ENCODE data around the gene GPR156. TPM values are rescaled to one million over a fixed set of nuclear protein-coding genes. Genes with fewer than 3 reads are reported as not detected.

The GPR156 gene
- polyA plus RNA-seq, 3 donors from 2014 or later: not detected

DNA sequence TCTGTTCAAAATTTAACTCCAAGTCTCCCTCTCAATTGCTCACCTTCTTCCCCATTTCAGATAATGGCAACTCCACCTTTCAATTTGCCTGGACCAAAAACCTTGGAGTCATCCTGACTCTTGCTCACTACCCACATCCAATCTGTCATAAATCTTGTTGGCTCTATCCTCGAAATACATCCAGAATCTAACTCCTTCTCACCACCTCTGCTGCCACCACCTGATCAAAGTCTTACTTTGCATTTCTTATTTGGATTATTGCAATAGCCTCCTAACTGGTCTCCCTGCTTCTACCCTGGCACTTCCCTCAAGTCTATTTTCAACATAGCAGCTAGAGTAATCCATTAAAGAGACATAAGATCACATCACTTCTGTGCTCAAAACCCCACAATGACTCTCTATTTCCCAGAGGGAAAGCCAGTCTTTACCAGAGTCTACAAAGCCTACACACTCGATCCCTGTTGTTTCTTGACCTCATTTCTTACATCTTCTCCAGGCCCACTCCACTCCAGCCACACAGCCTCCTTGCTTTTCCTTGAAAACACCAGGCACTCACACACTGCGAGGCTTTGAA is 86.6 kb downstream of the GPR156 start:
- no peak overlapping the region for H3K4me3 Mint-ChIP-seq
- H3K4me1 Mint-ChIP-seq: no peaks in the 10 kb centered on the region
- DNase-seq: peak in 1 of 3 donors; percentile 6
- H3K9me3 Mint-ChIP-seq: peaks cover 0 to 2% (median 0%) of the 10 kb centered on the region in 6 donors
- H3K27me3 Mint-ChIP-seq (ENCODE audit: low read depth in 3 of 3): peaks cover 0 to 1% (median 0%) of the 10 kb centered on the region in 3 donors
- H3K36me3 Mint-ChIP-seq: no peaks in the 10 kb centered on the region
- H3K27ac Mint-ChIP-seq: no peak overlapping the region

DNA sequence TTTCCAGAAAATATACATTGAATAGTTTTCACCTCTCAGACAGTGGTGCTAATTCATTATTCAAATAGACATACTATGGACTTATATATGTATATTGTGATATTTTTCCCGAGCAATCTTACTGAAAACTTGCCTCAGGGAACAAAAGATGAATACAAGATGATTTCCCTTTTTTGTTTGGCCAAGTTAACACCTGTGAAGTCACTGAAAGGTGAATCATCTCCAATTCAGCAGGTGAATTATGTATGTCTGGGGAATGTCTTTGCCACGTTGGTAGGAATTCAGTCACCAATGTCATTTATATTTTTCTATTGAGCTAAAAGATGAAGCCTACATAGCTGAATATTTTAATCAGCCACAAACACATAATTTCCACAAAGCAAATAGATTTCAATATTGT is 88.2 kb downstream of the GPR156 start:
- Mint-ChIP-seq H3K36me3 (no peaks in the 10 kb centered on the region), H3K27me3 (ENCODE audit: low read depth in 3 of 3) (peaks cover 0 to 4% (median 3%) of the 10 kb centered on the region in 3 donors), H3K27ac (no peak overlapping the region), H3K4me1 (no peaks in the 10 kb centered on the region), H3K4me3 (no peak overlapping the region), H3K9me3 (peaks cover 0 to 2% (median 0%) of the 10 kb centered on the region in 6 donors)
- DNase-seq: no peak

DNA sequence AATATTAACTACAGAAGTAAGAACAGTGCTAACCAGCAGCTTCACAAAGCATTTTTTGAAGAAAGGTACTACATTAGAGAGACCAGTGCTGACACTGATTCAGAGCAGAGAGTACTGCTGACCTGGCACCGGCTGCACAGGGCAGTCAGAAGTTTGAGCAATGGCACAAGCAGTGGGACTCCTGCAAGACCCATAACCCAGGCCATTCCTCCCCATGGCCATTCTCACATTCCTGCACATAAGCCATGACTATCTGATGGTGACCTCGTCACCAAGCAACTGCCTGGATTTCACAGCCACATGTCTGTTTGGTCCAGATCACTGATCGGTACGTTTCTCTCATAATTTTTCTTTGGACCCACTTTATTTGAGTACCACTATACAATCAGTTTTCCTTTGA is 88.7 kb downstream of the GPR156 start:
- Mint-ChIP-seq H3K27me3 (ENCODE audit: low read depth in 3 of 3) (peaks cover 0 to 6% (median 3%) of the 10 kb centered on the region in 3 donors), H3K36me3 (no peaks in the 10 kb centered on the region), H3K4me1 (no peaks in the 10 kb centered on the region), H3K4me3 (no peak overlapping the region), H3K27ac (no peak overlapping the region), H3K9me3 (peaks cover 0 to 2% (median 0%) of the 10 kb centered on the region in 6 donors)
- DNase-seq: no peak

DNA sequence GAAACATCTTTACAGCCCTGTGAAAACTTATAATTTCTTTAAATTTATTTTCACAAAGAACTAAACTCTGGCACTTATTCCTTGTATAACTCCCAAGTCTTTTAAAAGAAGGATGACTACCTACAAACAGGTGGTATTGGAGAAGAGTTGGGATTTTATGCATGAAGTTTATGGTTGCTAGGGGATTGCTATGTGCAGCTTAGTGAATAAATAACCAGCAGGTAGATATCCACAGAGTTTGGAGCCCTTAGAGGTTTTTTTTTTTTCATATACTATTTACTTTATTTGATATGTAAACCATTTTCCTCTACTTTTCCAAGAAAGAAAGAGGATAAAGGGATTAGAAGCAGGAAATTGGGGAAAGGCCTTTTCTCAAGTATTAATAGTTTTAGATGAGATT is 91.5 kb downstream of the GPR156 start:
- no peak for DNase-seq
- peaks cover 0 to 6% (median 3%) of the 10 kb centered on the region in 3 donors for H3K27me3 Mint-ChIP-seq (ENCODE audit: low read depth in 3 of 3)
- peaks cover 0 to 6% (median 0%) of the 10 kb centered on the region in 6 donors for H3K9me3 Mint-ChIP-seq
- no peak overlapping the region for H3K27ac Mint-ChIP-seq
- no peak overlapping the region for H3K4me3 Mint-ChIP-seq
- H3K36me3 Mint-ChIP-seq: no peaks in the 10 kb centered on the region
- no peaks in the 10 kb centered on the region for H3K4me1 Mint-ChIP-seq

DNA sequence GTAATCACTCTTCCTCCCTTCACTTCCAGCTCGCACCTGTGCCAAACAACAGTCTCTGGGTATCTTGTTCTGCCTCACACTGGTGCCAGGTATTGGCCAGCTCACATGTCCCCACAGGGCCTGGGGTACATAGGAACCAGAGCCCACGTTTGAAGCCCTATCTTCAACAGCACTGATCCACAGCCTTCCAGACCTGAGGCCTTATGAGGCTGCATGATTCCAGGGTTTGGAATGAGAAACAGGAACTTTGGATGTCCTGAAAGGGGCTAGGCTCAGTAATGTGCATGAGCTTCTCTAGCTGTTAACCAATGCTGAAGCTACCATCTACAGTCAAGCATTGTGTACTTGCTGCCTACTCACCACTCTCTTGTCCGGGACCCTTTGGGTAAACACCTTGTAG is 92.4 kb downstream of the GPR156 start:
- no peaks in the 10 kb centered on the region for H3K36me3 Mint-ChIP-seq
- peaks cover 0 to 6% (median 3%) of the 10 kb centered on the region in 3 donors for H3K27me3 Mint-ChIP-seq (ENCODE audit: low read depth in 3 of 3)
- no peak for DNase-seq
- no peaks in the 10 kb centered on the region for H3K4me1 Mint-ChIP-seq
- H3K27ac Mint-ChIP-seq: no peak overlapping the region
- H3K4me3 Mint-ChIP-seq: no peak overlapping the region
- peaks cover 0 to 6% (median 0%) of the 10 kb centered on the region in 6 donors for H3K9me3 Mint-ChIP-seq

DNA sequence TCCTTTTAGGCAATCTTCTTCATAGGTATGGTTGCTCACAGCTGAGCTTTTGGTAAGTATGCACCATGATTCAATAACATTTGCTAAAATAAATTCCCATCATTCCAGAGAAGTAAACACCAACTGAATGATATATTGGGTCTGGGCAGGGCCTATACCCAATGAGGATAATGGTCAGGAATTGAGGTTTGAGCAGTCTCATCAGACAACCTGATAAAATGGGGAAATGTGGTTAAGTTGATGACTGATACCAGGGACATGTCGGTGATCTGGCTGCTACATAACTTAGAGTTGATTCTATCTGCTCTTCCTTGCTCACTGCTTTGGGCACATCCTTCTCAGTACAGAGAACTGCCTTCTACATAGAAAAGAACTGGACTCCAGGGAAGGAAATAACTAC is 92.9 kb downstream of the GPR156 start:
- Mint-ChIP-seq H3K27ac (no peak overlapping the region), H3K36me3 (no peaks in the 10 kb centered on the region), H3K4me1 (no peaks in the 10 kb centered on the region), H3K27me3 (ENCODE audit: low read depth in 3 of 3) (peaks cover 0 to 6% (median 3%) of the 10 kb centered on the region in 3 donors), H3K9me3 (peaks cover 0 to 6% (median 0%) of the 10 kb centered on the region in 6 donors), H3K4me3 (no peak overlapping the region)
- no peak for DNase-seq

DNA sequence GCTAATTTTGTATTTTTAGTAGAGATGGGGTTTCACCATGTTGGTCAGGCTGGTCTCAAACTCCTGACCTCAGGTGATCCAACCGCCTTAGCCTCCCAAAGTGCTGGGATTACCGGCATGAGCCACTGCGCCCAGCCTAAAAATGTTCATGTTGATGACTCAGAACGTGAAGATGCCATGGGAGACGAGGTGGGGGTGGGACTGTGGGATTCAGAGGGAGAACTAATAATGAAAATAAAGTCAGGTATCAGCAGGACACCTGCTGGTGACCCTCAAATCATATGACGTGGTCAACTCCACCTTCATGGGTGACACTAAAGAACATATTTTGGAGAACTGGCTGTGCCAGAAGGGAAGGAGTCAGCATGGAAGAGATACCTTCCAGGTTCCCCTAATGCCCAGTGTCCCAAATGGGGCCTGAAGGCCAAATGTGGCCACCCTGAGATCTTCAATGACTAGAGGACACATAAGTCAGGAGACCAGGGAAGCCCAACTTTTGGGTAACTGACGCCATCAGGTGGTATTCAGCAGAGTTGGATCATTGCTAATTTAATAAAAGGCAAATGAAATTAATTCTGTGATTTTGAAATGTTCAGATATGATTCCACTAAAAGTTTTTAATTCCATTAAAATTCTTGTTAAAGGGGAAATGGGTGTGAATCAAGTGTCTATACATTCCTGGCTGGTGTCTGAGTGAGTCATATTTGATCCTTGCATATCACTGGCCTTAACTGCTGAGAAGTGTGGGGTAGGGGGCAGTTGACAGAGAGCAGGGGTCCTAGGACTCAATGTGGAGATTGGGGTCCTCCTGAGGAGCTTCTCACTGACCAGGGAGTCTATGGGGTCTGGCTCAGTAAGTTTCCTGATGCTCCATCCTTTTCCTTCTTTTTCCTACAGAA is 102.2 kb downstream of the GPR156 start:
- H3K4me1 Mint-ChIP-seq: no peaks in the 10 kb centered on the region
- no peak overlapping the region for H3K4me3 Mint-ChIP-seq
- DNase-seq: peak in 1 of 3 donors; percentile 2
- H3K36me3 Mint-ChIP-seq: no peaks in the 10 kb centered on the region
- no peak overlapping the region for H3K27ac Mint-ChIP-seq
- H3K27me3 Mint-ChIP-seq (ENCODE audit: low read depth in 3 of 3): peaks cover 0 to 3% (median 0%) of the 10 kb centered on the region in 3 donors
- no peaks in the 10 kb centered on the region for H3K9me3 Mint-ChIP-seq

DNA sequence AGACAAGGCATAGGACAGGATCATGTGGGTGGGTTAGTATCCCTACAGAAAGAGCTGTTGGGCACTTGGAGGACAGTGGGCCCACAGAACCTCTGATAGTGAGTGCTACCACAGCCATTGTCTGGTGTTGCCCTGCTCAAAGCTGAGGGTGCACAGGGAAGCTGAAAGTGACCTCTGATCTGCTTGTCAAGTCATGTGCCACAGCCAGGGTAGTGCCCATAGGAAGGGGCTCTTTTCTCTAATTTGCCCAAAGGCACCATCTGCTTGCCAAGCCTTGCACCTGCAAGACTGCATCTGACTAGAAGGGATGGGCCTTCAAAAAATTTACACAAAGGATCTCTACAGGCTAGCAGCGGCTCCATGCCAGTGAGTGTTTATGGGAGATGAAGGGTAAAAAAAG is 103.4 kb downstream of the GPR156 start:
- Mint-ChIP-seq H3K4me1 (no peaks in the 10 kb centered on the region), H3K27me3 (ENCODE audit: low read depth in 3 of 3) (peaks cover 0 to 3% (median 0%) of the 10 kb centered on the region in 3 donors), H3K9me3 (no peaks in the 10 kb centered on the region), H3K4me3 (no peak overlapping the region), H3K36me3 (no peaks in the 10 kb centered on the region), H3K27ac (no peak overlapping the region)
- no peak for DNase-seq

DNA sequence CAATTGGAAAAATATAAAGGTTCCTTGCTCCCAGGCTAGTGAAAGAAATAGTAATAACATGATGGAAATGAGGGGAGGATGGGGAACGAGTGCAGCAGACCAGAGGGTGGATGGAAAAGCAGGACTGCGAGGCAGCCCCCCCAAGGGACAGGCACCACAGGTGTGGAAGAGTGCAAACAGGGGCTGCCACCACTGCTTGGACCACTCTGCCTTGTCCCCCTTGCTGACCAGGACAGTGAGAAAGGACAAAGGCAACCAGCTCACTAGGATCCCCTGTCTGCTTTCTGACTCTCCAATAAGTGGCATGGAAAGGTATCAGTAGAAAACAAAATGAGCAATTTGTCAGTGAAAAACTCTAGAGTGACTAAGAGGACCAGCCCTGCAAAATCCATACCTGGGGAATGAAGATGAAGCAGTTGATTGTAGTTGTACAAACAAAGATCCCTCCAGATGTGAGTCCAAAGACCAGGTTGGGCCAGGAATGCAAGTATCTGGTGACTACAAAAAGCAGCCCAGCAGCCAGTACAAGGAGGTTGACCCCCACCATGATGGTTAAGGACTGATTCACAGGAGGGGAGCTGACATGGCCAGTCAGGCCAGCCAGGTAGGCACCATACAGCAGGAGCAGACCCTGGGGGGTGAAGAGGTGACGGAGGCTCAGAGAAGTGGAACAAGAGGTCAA is 104.2 kb downstream of the GPR156 start:
- Mint-ChIP-seq H3K27ac (peak overlapping the region in 1 of 6 donors; percentile 17), H3K36me3 (no peaks in the 10 kb centered on the region), H3K27me3 (ENCODE audit: low read depth in 3 of 3) (peaks cover 0 to 4% (median 0%) of the 10 kb centered on the region in 3 donors), H3K4me1 (no peaks in the 10 kb centered on the region), H3K4me3 (no peak overlapping the region), H3K9me3 (no peaks in the 10 kb centered on the region)
- no peak for DNase-seq

DNA sequence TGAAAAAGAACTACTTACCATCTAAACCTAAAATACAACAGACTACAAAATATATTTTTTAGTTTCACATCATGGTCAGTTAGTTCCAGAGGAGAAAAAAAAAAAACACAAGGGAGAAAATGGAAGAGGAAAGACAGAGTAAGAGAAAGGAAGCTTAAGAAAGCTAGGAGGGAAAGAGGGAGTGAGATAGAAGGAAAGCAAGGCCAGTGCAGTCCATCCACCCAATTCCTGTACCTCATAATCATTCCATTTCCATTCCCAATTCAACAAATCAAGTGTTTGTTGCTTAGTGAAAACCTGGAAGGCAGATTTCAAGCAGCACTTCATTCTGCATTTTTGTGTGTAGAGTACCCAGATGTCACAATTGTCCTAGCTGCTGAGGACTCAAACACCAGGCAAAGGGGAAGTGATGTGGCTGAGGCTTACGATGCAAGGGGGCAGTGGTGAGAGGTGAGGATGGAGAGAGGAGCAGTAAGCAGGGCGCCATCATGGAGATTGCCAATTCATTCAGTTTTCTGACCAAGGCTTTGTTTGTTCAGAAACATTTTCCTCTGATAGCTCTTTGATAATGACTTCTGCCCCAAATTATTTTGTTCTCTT is 107.2 kb downstream of the GPR156 start:
- peaks cover 0 to 4% (median 0%) of the 10 kb centered on the region in 3 donors for H3K27me3 Mint-ChIP-seq (ENCODE audit: low read depth in 3 of 3)
- H3K4me1 Mint-ChIP-seq: no peaks in the 10 kb centered on the region
- no peaks in the 10 kb centered on the region for H3K9me3 Mint-ChIP-seq
- no peaks in the 10 kb centered on the region for H3K36me3 Mint-ChIP-seq
- H3K4me3 Mint-ChIP-seq: no peak overlapping the region
- no peak for DNase-seq
- no peak overlapping the region for H3K27ac Mint-ChIP-seq

DNA sequence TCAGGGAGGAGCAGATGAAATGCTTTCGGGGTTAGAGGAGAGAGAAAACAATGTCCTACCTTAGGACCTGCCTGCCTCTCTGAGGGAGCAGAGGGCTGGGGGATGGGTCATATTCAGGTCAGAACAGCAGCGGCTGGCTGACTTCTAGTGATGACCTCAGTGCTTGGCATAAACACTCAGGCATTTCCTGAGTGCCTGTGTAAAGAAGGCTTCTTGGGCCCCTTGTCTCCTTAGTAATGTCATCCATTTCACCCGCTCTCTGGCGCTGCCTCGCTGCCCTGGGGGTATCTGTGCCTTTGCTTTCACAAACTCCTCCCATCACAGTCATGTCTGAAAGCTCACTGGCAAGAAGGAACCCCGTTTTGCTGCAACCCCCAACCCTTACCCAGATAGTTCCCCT is 107.9 kb downstream of the GPR156 start:
- Mint-ChIP-seq H3K36me3 (no peaks in the 10 kb centered on the region), H3K4me1 (no peaks in the 10 kb centered on the region), H3K27ac (no peak overlapping the region), H3K27me3 (ENCODE audit: low read depth in 3 of 3) (peaks cover 0 to 4% (median 0%) of the 10 kb centered on the region in 3 donors), H3K4me3 (no peak overlapping the region), H3K9me3 (no peaks in the 10 kb centered on the region)
- DNase-seq: no peak

DNA sequence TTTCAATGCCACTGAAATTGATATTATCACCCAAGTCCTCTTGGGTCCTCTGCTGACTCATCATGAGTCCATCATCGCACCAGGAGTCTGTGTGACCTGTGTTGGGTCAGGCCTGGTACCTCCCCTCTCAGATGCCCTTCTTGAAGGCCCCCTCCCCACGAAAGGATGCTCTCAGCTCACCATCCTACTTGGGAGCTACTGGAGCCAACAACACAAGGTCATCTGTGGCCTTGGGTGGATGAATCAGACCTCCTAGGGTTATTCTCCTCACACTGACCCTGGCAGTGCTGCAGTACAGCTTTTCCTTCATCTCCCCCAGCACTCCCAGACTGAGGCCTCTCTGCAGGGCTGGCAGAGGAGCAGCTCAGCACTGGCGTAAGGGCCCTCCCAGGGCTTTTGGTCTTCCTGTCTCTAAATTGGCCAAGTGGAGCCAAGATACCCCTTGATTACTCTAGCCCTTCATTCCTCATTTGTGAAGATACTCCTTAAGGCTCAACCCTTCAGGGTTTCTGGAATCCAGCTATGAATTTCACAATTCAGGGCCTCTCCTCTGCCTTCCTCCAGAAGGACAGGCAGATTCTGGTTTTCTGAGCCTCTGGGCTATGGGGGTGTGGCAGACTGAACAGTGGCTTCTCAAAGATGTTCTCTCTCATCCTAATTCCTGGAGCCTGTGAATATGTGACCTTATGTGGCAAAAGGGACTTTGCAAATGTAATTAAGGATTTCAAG is 110.0 kb downstream of the GPR156 start:
- Mint-ChIP-seq H3K4me3 (no peak overlapping the region), H3K9me3 (no peaks in the 10 kb centered on the region), H3K4me1 (no peaks in the 10 kb centered on the region), H3K27me3 (ENCODE audit: low read depth in 3 of 3) (peaks cover 0 to 3% (median 0%) of the 10 kb centered on the region in 3 donors), H3K36me3 (no peaks in the 10 kb centered on the region), H3K27ac (no peak overlapping the region)
- no peak for DNase-seq

DNA sequence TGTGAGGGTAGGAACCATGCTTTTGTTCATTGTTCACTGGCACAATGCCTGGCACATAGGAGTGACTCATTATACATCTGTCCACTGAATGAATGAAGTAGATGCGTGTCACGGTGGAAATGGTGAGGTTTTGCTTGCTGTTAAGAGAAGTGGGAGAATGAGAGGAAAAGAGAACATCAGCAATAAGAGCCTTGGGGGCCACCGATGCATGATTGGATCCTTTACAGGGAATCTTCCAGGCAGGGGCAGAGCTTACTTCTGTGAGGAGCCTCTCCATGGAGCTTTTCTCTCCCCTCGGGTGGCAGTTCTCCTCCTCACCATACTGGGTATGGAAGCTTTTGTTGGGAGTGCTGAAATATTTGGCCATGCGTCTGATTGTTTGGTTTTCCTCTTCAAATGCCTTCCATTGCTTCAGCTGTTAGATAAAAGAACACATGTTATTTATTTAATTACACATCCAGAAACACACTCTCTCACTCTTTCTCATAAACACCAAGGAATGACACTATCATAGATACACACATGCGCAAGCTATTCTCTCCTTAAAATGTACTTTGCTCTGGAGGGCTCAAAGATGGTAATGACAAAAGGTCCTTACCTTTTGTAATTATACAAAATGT is 111.9 kb downstream of the GPR156 start:
- Mint-ChIP-seq H3K36me3 (no peaks in the 10 kb centered on the region), H3K4me3 (no peak overlapping the region), H3K27ac (no peak overlapping the region), H3K4me1 (no peaks in the 10 kb centered on the region), H3K9me3 (no peaks in the 10 kb centered on the region), H3K27me3 (ENCODE audit: low read depth in 3 of 3) (peaks cover 0 to 4% (median 2%) of the 10 kb centered on the region in 3 donors)
- DNase-seq: no peak
